HG03025 (cell line): Measurements from ENCODE around the gene TPR.
A peak's percentile ranks its signal among the peaks of the same experiment; 100 is the strongest.

Experiments
- ATAC-seq: cut with Tn5 transposase; IDR thresholded peaks from one replicate; pipeline ENCODE4 v1.9.1; 2021; ENCODE audit warnings: mild to moderate bottlenecking, moderate library complexity; ENCODE audit not compliant: unreplicated experiment, low FRiP score

The TPR gene

DNA sequence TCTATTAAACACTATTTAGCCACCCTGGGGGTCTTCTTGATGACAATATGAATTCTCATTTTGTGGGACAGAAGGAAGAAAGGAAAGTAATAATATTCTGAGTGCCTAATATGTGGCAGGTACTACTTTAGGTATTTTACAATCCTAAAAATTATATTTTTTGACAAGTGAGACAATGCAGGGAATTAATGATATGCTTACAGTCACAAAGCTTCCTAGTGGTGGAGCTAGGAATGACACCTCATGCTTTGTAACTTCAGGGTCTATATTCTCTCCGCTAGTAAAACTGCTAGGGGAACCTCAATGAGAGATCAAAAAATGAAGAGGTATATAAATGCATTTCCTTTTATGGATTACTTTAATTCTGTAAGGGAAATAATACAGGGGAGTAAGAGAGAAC is 44.3 kb downstream of the TPR start:
- no peak for ATAC-seq

DNA sequence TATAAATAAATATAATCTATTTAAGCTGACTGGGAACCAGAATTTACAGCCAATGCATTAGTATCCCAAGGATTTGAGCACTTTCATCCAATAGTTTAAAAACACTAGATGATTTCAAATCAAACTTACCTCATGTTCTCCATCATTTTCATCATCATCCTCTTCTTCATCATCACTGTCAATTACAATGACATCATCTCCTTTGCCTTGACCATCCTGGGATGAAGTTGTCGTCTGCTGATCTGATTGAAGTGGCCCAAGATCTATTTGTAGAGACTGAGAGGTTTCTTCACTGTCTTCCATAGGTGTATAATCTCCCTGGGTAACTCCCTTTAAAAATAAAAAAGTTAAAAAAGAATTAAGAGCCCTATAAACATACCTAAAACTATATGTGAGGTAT is 47.7 kb downstream of the TPR start:
- ATAC-seq, result no peak

DNA sequence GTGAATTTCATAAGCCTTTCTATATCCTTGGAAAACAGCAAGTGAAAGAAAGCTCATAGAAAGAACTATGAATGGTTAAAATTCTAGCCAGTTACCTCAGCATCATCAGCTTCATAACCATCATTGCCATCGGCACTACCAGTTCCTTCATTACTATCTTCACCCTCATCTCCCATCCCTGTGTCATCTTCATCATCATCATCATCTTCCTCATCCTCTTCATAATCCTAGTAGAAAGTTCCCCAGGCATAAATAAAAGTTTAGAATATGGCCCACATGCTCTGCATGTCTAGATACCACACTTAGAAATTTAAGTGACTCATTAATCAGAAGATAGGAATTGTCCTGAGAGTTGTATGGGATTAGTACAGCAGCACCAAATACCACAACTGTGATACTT is 49.0 kb downstream of the TPR start:
- no peak for ATAC-seq

- ATAC-seq, result no peak
Measured at GRCh38 chr1:186325239-186325638, 49.8 kb downstream of the TPR start.

- no peak for ATAC-seq
Measured at GRCh38 chr1:186323865-186324264, 51.2 kb downstream of the TPR start.

DNA sequence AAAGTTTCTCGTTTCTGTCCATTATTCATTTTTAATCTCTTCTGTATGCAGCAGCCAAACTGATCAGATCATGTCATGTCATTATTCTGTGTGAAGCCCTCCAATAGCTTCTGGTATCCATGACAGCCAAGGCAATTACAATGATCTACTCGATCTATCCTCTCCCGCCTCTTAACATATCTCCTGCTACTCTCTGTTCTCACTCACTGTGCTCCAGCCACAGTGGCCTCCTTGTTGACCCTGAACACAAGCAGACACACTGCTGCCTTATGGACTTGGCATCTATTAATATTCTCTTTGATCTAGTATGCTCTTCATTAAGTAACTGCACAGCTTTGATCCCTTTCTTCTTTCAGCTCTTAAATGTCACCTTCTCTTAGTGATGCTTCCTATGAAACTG is 59.5 kb downstream of the TPR start:
- ATAC-seq, result no peak

DNA sequence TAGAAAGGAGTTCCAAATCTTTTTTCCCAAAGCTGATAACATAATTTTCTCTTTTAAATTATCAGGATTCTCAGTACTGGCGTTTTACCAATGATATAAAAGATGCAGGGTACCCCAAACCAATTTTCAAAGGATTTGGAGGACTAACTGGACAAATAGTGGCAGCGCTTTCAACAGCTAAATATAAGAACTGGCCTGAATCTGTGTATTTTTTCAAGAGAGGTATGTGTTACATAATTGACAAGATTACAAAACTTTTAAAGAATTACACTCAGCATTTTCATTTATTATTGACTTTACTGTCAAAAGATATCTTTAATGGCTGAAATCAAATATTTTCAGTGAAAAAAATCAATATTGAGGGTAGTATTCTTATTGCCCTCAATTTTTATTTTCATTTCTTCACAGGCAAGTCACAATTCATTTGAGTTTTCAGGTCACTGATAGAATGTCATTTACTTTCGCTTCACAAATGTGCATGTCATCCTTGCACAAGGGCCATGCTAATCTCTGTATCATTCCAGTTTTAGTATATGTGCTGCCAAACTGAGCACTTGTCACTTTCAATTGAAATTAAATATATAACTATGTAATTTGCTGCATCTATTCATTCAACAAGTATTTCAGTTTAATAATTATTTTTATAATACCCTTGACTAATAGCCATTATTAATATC is 63.5 kb downstream of the TPR start:
- ATAC-seq, result no peak

DNA sequence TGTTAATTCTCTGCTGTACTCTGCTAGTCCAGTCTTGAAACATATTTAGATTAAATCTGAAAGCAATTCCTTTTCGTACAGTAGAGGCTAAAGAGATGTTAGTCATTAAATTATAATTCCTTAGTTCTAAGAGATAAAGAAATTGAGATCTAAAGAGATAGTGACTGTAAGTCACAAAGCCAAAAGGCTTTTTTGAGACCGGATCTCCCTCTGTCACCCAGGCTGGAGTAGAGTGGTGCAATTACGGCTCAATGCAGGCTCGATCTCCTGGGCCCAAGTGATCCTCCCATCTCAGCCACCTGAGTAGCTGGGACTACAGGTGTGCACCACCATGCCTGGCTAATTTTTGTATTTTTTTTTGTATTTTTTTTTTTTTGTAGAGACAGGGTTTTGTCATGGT is 64.7 kb downstream of the TPR start:
- ATAC-seq, result no peak

DNA sequence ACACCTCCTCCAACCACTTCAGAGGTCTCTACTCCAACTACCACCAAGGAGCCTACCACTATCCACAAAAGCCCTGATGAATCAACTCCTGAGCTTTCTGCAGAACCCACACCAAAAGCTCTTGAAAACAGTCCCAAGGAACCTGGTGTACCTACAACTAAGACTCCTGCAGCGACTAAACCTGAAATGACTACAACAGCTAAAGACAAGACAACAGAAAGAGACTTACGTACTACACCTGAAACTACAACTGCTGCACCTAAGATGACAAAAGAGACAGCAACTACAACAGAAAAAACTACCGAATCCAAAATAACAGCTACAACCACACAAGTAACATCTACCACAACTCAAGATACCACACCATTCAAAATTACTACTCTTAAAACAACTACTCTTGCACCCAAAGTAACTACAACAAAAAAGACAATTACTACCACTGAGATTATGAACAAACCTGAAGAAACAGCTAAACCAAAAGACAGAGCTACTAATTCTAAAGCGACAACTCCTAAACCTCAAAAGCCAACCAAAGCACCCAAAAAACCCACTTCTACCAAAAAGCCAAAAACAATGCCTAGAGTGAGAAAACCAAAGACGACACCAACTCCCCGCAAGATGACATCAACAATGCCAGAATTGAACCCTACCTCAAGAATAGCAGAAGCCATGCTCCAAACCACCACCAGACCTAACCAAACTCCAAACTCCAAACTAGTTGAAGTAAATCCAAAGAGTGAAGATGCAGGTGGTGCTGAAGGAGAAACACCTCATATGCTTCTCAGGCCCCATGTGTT is 66.6 kb downstream of the TPR start:
- no peak for ATAC-seq

- ATAC-seq, result no peak
Measured at GRCh38 chr1:186307445-186307844, 67.6 kb downstream of the TPR start.

- no peak for ATAC-seq
Measured at GRCh38 chr1:186306533-186306932, 68.5 kb downstream of the TPR start.

DNA sequence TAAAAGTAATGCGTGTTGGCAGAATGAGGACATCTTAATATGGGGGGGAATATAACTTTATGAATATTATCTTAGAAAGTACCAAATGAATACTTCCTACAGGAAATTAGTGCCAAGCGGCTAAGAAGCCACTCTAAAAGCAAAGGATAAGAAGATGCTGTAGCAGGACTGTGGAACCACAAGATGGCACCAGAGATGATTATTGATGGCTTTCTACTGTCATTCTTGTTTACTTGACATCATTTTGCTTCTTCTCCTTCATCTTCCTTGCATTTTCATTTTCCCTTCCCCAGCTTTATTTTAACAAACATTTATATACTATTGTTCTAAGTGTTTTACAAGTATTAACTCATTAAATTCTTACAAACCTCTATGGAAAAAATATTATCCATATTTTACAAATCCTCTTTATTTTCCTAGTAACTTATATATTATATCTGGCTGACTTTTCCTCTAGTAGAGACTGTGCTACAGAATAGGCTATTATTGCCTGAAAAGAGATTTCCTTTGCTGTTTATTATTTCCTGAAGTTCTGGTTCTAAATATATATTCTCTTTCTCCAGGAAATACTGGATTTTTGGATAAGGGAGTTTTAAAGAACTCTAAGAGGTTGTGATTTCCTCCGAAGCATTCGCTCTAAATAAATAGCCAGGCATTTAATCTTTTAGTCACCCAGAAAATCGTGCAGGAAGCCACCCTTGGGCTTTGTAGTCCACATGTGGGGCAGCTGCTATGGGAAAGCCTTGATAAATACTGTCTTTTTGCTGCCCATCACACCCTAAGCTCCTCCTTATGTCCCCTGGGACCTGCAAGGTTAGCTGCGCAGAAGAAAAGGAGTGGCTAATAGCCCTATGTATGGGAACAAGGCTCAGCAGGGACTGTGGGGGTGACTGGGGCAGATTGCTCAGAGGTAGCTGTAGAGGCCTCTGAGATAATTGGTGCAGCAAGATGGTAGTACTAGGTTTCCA is 69.8 kb downstream of the TPR start:
- peak; percentile 61 for ATAC-seq

DNA sequence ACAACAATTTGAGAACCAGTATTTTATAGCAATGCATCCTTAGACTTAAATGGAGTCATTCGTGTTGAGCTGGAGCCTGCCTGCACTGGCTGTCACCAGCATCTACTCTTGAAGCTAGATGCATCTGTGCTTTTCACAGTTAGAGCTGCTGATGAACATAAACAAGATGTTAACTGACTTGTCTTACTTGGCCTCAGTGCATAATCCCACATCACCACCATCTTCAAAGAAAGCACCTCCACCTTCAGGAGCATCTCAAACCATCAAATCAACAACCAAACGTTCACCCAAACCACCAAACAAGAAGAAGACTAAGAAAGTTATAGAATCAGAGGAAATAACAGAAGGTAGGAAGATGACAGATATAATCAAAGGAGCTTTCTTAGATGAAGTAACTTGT is 71.1 kb downstream of the TPR start:
- no peak for ATAC-seq

DNA sequence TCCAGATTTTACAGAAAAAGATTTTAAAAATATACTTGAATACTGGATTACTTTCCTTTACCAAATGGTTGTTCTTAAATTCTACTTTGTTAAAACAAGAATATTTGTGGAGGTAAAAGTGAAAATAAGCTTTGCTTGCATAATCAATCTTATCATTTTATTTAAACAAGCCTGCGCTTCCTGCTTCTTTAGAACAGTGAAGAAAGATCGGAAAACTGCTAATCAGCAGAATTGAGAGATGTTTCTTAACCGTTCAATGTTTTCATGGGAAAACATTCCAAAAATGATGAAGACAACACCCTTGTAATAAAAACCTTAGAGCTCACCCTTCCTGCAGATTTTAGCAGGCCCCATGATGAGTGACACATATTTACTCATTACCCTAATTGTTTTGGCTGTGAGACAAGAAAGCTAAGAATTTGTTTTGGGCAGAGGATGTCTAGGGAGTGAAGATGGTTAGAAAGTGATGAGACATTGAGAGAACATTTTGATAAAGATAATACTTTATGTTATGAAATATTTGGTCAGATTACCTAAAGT is 72.6 kb downstream of the TPR start:
- no peak for ATAC-seq

DNA sequence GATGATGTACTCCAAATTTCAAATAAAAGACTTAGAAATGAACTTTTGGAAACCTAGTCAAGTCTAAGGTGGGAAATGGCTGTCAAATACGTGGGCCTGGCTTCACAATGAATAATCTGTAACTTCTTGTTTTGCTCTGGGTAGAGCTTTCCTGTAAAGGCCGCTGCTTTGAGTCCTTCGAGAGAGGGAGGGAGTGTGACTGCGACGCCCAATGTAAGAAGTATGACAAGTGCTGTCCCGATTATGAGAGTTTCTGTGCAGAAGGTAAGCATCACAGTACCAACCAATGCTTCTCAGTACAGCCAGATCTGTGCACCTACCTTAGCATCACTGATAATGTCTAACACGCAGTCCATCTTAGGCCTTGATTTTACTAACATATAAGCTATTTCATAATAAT is 73.6 kb downstream of the TPR start:
- ATAC-seq, result no peak

- ATAC-seq, result no peak
Measured at GRCh38 chr1:186300056-186300455, 75.0 kb downstream of the TPR start.

DNA sequence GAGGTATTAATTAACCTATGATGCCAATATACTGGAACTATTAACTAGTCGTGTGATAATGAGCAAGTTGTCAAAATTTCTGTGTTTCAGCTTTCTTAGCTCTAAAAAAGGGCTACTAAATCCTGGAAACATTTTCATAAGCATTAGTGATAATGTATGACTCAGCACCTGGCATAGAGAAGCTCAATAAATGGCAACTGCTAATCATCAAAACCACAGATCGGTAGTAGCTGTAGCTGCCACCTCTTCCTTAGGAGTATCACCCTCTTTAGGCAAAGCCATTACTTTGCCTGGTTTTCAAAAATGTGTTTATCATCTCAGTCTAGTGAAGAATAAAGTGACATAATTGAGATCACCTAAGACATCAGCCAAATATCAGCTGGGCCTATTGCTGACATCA is 75.5 kb downstream of the TPR start:
- no peak for ATAC-seq

DNA sequence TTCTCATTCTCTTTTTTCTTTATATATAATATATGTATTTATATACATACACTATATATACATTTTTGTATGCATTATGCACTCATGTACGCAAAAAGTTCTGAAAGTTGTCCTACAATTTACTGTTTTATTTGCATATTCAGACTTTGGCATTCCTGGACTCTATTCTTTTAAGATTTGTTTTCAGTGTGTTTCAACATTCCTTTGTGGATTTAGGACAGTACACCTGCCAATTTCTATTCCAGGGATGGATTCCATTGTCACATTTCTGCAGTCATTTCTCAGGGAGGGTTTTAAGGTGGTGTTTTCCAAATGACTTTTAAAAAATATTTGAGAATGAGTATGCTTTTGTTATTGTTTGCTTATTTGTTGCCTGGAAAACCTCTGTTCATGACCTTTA is 76.2 kb downstream of the TPR start:
- no peak for ATAC-seq

GRCh38 chr1:186297439-186298045 is 77.5 kb downstream of the TPR start:
- ATAC-seq, result no peak

GRCh38 chr1:186295980-186296379 is 79.1 kb downstream of the TPR start, which contains the start of gene PRG4:
Gene PRG4, plus strand, starts transcription at chr1:186296279.
- ATAC-seq, result no peak
